ENCODE data around the gene ABCG5. TPM values are rescaled to one million over a fixed set of nuclear protein-coding genes. Genes with fewer than 3 reads are reported as not detected.

ABCG5 gene
- total RNA-seq, 1 donor from 2014 or later, result not detected

- Mint-ChIP-seq H3K27ac (no peak overlapping the region), H3K4me1 (no peaks in the 10 kb centered on the region), H3K27me3 (ENCODE audit: low read depth) (peaks cover 10% of the 10 kb centered on the region), H3K36me3 (peaks cover 3% of the 10 kb centered on the region), H3K9me3 (no peaks in the 10 kb centered on the region), H3K4me3 (no peak overlapping the region)
- DNase-seq (ENCODE audit: low spot score in 2 of 2, unreplicated experiment in 2 of 2), result no peak
- TF ChIP-seq CTCF (IDR thresholded peaks at IDR 0.05; ENCODE audit: unreplicated experiment), result no peak
These were observed 72.6 kb downstream of the ABCG5 start for GRCh38 chr2:43766006-43766405.

GRCh38 chr2:43764086-43764705 lies 74.4 kb downstream of the ABCG5 start:
- no peaks in the 10 kb centered on the region for H3K9me3 Mint-ChIP-seq
- H3K27ac Mint-ChIP-seq, result no peak overlapping the region
- no peak for TF ChIP-seq CTCF (IDR thresholded peaks at IDR 0.05; ENCODE audit: unreplicated experiment)
- no peak overlapping the region for H3K4me3 Mint-ChIP-seq
- DNase-seq (ENCODE audit: low spot score in 2 of 2, unreplicated experiment in 2 of 2), result no peak
- peaks cover 3% of the 10 kb centered on the region for H3K36me3 Mint-ChIP-seq
- H3K4me1 Mint-ChIP-seq, result peaks cover 1% of the 10 kb centered on the region
- peaks cover 5% of the 10 kb centered on the region for H3K27me3 Mint-ChIP-seq (ENCODE audit: low read depth)

GRCh38 chr2:43763091-43763490 lies 75.5 kb downstream of the ABCG5 start:
- Mint-ChIP-seq H3K36me3 (peaks cover 3% of the 10 kb centered on the region), H3K27ac (no peak overlapping the region), H3K27me3 (ENCODE audit: low read depth) (peaks cover 4% of the 10 kb centered on the region), H3K4me3 (no peak overlapping the region), H3K9me3 (no peaks in the 10 kb centered on the region), H3K4me1 (peaks cover 6% of the 10 kb centered on the region)
- no peak for DNase-seq (ENCODE audit: low spot score in 2 of 2, unreplicated experiment in 2 of 2)
- TF ChIP-seq CTCF (IDR thresholded peaks at IDR 0.05; ENCODE audit: unreplicated experiment), result no peak

Other genes with a start within 250 kb of the ABCG5 start
- 28.5 to 33.6 TPM (median 29.7 TPM) in 3 replicates for gene THADA, start 242.8 kb downstream of the ABCG5 start, total RNA-seq
- 11.3 to 12.0 TPM (median 11.8 TPM) in 3 replicates for gene PLEKHH2, start 201.6 kb downstream of the ABCG5 start, total RNA-seq
- 0.29 to 0.38 TPM (median 0.38 TPM) in 3 replicates for gene C1GALT1C1L, start 162.4 kb downstream of the ABCG5 start, total RNA-seq
- 29.2 to 31.0 TPM (median 30.7 TPM) in 3 replicates for gene DYNC2LI1, start 64.8 kb downstream of the ABCG5 start, total RNA-seq
- gene ABCG8, start 132 bp upstream of the ABCG5 start, total RNA-seq, result not detected in 3 replicates
- gene LRPPRC, start 157.2 kb upstream of the ABCG5 start, total RNA-seq, result 99.9 to 105 TPM (median 99.9 TPM) in 3 replicates